Activated T-helper 1 cell treated with anti-CD3 and anti-CD28 coated beads, Interleukin-2, amount 50 U/mL, for 16 hours (primary cell): ENCODE measurements around the gene KCNG4.
"Not testable (repeated sequence)": the region's sequence is repeated elsewhere in the genome, so short reads cannot be mapped to it uniquely, and the experiment has no call there.

Experiments used
- DNase-seq, 2 donors: peaks; one replicate each; pipeline ENCODE4 v3.0.0-alpha.2; 2020; ENCODE audit warnings: low read depth in 1 of 2, low spot score in 1 of 2

KCNG4 gene

DNA sequence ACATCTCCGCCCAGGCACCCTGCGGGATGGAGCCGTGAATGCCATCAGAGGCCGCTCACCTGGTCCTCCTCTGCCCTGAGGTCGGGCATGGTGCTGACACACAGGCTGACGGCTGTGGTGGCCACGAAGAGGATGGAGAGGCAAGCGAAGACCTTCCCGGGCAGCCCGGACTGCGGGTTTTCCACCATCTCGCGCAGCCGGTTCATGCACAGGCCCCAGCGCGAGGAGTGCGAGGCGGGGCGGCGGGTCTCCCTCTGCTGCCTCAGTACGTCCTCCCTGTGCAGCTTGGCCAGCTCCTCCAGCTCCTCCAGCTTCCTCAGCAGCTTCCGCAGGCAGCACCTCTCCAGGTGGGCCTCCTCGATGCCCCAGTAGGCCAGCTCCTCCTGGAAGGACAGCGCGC is 3.1 kb downstream of the KCNG4 start:
- DNase-seq, result no peak

DNA sequence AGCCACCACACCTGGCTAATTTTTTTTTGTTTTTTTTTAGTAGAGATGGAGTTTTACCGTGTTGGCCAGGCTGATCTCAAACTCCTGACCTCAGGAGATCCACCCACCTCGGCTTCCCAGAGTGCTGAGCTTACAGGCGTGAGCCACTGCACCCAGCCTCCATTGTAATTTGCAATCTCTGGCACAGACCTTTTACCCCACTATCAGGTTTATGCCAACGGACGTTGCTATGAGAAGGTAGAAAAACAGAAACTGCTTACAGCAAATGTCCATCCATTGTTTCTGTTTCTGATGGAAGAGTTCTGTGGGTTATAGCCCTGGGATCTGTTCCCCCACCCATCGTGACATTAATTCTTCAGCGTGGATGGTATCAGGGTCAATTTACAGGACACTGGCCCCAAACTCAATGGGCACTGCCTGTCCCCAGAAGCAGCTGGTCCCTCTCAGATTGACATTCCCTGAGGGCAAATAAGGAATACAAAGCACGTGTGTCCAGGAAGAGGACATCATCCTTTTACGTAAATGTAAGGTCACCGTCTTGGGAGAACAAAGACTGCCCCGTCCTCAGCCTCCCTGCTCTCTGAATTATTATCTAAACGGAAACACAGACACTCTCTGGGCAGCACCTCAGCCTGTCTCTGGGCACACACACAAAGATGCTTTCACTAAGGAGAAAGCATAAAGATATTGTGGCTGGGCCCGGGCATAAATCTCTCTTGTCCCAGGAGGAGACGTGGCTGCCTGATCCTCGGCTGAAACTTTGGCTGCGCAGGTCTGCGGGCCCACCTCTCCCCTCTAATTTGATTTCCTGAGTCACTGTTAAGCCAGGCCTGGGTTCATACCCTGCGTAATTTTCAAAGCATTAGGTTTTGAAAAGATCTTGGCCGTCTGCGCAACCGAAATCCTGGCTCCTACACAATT is 5.2 kb downstream of the KCNG4 start:
- no peak for DNase-seq

DNA sequence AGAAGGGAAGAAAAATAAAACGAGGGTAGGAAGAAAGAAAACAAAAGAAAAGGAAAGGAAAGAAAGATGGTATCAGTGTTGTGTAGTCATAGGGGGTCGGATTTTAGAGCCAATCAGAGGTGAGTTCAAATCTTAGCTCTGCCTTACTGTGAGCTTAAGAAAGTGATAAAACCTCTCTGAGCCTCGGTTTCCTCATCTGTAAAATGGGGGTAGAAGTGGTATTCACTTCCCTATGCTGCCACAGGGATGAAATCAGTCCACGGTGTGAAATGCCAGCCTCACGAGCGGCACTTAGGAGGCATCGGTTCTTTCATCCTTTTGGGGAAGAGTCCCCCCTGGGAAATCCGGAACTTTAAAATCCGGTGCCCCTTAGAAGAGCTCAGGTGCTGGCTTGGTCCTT is 6.1 kb downstream of the KCNG4 start:
- no peak for DNase-seq

DNA sequence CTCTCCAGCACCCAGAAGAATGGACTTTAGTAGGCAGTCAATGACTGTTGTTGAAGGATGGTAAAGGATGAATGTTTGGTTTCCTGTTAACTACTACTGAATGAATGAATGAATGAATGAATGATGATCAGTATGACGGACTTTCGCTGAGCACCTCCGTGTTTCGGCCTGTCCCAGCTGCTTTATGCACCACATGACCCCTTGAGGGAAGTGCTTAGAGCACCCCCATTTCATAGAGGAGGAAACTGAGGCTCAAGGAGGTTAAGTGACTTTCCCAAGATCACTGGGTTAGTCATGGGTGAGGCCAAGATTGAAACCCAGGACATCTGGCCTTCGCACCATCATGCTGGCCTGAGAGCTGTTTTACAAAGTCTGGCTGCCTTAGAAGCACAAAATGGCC is 6.8 kb downstream of the KCNG4 start:
- DNase-seq, result no peak

DNA sequence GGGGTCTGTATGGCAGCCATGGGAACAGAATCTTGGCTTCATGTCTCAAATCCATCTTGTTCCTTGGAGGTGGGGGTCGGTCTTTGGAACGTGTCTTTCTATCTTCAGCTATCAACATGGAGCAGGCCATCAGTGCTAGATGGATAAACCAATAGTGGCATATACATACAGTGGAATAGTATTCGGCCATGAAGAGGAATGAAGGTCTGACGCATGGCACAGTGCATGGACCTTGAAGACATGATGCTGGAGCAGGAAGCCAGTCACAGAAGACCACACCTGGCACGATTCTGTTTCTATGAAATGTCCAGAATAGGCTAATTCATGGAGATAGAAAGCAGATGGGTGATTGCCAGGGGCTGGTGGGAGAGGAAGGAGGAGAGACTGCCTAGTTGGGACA is 7.8 kb downstream of the KCNG4 start:
- no peak for DNase-seq

DNA sequence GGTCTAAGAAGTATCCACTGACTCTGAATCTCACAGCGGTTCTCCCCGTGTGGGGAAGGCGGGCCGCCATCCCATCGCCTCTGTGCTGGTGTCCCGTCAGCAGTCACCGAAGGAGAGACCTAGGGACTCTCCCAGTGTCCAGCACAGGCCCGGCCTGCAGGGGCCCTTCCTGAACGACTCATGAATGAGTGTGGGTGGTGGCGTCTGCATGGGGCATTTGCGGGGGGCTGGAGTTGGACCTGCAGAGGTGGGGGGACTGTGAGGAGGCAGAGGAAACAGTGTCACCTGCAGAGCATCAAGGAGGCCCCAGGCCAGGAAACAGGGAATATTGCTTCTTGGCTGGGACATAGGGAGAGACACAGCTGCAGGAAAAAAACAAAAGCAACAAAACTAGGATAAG is 10.3 kb downstream of the KCNG4 start:
- DNase-seq, result no peak

DNA sequence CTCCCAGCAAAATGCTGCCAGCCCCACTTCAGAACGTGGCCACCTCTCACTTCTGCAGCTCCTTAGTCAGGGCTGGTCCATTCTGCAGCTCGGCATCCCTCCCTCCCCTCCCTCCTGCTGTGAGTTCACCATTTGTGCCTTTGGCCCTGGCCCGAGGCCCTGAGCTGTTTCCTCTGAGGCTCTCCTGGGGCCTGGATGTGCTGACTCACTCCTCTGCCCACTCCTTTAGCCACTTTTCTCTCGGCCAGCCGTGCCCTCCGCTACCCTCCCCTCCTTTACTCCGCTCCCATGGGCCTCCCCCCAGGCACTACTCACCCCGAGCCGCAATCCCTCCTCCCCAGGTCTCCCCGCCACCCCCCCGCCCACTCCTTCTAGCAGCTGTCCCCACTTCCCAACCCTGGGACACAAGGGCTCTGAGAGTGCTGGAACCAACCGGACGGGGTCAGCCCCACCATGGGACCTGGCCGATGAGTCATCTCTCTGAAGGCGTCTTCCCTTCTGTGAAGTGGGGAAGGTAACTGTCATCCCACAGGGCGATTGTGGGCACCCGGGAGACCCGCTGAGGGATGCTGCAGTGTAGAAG is 11.5 kb downstream of the KCNG4 start:
- DNase-seq, result no peak

DNA sequence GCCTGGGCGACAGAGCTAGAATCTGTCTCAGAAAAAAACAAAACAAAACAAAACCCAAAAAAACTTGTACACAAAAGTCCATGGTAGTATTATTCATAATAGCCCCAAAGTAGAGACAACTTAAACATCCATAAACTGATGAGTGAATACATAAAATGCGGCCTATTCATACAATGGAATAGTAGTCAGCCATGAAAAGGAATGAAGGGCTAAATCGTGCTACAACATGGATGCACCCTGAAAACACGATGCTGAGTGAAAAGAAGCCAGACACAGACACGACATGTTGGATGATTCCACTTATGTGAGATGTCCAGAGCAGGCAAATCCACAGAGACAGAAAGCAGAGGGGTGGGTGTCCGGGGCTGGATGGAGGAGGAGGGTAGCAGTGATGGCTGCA is 12.3 kb downstream of the KCNG4 start:
- DNase-seq, result no peak

DNA sequence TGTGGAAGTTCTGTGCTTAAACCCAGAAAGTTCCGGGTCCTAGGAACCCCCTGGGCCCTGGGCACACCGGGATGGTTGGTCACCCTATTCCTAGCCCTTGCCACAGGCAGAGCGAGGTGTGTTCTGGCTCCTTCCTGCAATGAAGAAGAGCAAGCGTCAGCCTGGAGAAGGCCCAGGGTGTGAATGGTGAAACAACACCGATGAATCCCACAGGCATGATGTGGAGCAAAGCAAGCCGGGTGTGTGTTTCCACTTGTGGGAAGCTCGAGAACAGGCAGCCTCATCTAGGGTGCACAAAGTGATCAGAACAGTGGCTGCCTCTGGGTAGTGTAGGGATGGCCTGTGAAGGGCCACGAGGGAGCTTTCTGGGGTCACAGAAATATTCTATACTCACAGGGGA is 13.8 kb downstream of the KCNG4 start:
- no peak for DNase-seq

DNA sequence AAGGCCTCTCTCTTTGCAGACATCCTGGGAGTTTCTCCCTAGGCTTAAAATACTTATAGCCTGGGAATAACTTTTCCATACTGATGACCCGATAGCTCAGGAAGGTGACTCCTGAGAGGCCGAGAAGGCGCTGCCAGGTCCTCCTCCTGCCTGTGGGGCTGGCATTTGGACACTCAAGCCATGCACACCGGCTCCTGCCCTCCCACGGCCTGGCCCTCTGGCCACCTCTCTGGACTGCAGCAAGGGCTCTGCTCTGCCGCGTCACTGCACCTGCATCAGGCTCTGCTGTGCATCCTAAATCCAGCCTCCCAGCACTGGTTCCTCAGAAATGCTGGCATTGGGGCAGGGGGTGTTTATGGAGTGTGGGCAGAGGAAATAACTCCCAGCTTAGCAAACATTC is 14.2 kb downstream of the KCNG4 start:
- no peak for DNase-seq

DNA sequence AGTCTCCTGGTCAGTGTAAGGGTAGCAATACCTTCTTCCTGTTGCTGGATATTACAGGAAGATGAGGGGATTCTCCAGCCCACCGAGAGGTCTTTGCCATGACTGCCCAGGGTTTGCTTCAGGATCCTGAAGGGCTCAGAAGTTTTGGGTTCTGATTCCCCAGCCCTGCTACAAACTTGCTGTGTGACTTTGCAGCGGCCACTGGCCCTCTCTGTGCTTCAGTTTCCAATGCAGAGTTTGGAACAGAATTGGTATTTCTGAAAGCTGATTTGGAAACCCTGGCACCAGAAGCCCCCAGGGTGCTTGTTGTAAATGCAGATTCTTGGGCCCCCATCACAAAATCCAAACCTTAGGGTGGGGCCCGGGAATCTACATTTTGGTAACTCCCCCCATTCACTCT is 14.7 kb downstream of the KCNG4 start:
- DNase-seq, result no peak

DNA sequence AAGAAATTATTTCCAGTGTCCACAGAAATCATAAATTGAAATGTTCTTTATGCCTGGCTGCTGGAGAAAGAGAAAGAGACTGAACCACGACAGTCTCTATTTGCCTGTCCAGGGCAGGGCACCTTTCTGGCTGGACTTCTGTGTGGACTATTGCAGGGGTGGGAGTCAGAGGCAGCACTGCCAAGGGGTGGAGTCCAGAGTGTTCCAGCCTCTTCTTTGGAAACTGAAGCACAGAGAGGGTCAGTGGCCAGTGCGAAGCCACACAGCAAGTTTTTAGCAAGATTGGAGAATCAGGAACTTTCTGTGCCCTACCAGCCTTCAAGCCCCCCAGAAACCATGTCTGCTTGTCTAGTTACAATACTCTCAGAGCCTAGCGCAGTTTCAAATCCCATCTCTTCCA is 15.3 kb downstream of the KCNG4 start:
- no peak for DNase-seq

DNA sequence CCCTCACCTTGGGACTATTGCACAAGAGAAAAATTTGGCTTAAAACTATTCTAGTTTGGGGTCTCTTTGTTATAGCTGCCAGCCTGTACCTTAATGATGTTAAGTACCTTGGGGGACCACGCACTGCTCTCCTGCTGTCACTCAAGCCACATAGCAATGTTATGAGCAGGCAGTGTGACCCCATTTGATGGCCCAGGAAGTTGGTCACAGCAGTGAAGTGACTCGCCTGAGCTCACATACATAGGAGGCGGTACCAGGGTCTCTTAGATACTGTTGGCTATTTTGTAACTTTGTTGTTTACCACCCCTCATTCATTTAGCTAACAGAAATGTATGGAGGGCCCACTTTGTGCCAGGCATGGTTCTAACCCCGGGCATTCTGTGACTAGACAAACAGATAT is 16.4 kb downstream of the KCNG4 start:
- no peak for DNase-seq

DNA sequence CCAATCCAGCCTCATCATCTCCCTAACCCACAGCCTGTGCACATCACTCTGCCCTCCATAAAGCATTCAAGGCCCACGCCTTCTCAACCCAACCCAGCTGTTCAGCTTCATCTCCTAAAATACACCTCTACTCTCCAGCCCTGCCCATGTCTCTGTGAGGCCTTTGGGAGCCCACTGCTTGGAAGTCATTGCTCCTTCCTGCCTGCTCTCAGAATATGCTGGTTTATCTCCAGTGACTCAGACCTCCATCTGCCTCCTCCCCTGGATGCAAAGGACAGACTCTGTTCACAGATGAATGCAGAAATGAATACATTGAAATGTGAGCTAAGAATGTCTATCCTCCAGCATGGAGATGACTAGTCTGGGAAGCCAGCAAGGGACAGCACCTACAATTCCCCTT is 19.0 kb downstream of the KCNG4 start:
- no peak for DNase-seq

DNA sequence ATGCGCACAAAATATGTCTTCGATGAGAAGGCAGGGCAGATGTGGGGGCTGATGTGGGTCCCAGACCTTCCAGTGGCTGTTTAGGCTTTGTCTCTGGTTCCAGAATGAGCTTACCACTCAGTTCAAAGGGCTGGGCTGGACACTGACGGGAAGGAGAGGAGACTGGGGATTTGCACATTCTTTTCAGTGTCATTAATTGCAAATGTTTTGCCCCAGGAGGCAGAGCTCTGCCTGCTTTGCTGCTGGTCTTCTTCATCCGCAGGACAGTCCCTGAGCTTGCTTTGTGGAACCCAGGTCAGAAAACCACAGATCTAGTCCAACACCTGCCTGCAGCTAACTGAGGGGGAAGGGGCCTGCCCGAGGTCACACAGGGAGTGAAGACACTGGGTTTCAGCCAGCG is 20.9 kb downstream of the KCNG4 start:
- DNase-seq, result no peak

DNA sequence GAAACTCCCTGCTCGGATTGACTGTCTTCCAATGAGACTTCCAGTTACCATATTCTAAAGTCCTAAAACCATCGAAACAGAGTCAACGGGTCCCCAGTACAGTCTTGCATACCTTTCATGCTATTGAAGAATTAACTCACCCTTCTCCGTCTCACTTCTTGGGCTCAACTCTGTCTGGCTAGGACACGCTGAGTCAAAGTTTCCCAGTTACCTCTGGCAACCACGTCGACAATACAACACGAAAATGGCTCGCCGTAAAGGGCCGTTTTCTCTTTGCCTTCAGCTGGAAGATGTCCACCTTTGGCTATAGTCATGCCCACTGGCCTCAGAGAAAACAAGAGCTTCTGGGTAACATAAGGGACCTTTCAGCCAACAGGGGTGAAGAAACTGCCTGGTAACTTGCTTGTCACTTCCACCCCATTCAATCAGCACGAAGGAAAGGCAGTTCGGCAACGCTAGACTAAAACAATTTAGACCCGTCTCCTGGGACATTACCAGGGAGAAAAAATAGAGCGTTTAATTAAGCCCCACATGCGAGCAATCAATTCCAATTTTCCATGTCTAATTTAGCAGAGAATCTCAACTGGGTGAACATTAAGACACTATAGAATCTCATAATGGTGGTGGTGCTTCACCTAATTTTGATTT is 21.5 kb downstream of the KCNG4 start:
- no peak for DNase-seq

DNA sequence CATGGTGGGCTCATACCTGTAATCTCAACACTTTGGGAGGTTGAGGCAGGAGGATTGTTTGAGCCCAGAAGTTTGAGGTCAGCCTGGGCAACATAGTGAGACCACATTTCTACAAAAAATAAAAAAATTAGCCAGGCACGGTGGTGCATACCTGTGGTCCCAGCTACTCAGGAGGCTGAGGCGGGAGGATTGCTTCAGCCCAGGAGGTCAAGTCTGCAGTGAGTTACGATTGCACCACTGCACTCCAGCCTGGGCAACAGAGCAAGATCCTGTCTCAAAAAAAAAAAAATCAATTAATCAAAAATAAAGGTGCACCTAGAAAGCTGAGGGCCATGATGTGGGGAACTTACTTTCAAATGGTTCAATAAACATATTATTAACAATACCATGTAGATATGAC is 23.7 kb downstream of the KCNG4 start:
- not testable (repeated sequence) for DNase-seq

DNA sequence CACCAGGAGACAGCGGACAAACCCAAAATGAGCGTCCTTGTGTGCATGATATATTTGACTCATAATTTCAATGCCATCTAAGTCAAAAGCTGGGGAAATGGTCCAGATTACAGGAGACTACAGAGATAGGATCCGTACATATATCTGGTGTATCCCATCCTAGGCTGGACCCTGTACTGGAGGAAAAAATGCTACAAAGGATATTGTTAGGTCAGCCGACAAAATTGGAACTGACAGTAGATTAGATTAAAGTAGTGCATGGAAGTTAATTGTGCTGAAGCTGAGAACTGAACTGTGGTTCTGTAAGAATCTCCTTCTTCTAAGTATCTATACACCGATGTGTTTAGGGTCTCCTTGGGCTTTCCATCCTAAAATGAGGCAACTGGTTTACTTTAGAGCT is 24.3 kb downstream of the KCNG4 start:
- no peak for DNase-seq

DNA sequence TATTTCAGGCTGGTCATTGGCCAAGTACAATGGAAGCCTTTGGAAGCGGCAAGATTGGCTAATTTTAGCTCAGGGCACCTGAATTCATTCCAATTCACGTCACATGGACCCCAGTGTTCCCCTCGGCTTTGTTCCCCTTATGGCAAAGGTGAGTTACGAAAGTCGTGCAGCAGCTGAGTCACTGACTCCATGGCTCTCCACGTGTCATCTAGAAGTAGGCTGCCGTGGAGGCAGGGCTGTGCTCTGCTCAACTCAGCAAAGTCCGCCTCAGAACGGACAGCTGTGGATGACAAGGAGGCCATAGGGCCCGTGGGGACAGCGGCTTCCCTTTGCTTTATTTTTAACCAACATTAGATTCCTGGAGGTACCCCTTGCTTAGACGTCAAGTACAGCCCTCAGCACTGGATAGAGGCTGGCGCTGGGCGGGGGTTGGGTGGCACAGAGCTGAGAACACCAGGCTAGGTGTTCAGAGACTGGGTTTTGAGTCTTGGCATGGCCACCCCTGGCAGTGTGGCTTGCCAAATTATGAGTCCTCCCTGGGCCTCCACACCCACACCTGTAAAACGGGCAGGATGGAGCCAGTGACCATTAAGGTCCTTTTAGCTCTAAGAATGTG is 25.3 kb downstream of the KCNG4 start:
- no peak for DNase-seq

DNA sequence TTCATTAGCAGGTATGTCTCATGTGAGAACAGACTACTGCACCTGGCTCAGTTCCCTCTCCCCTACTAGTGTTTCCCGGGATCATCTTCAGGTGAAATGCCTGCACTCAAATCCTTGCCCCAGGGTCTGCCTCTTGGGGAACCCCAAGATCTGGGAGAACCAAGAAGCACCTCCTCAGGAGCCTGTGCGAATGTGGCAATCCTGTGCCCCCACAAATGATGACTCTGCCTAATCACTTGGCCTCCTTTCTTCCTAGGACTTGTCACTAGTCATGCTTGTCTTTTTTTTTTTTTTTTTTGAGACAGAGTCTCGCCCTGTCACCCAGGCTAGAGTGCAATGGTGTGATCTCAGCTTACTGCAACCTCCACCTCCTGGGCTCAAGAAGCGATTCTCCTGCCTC is 27.2 kb downstream of the KCNG4 start:
- DNase-seq, result no peak

DNA sequence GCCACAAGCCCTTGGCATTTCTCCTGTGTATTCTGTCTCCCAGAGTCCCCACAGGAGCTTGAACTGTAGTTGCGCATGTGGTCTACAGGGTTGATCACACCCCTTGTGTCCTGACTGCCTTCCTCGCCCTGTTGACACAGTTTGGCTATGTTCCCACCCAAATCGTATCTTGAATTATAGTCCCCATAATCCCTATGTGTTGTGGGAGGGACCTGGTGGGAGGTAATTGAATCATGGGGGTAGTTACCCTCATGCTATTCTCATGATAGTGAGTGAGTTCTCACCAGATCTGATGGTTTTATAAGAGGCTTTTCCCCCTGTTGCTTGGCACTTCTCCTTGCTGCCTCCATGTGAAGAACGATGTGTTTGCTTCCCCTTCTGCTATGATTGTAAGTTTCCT is 27.7 kb downstream of the KCNG4 start:
- DNase-seq, result no peak

DNA sequence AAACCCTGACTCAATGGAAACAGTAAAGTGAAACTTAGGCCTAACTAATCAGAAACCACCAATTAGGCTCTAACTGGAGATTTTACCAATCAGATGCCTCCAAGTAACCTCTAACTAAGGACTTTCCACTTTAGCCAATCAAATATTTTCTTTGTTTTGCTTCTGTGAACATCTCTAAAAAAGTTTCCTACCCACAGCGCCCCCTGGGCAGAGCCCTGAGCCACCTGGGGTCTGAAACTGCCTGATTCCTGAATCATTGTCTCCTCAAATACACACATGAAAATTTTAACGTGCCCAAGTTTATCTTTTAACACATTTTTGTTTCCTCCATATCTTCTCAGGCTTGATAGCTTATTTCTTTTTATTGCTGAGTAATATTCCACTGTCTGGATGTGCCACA is 29.8 kb downstream of the KCNG4 start:
- no peak for DNase-seq
